ENCODE data around the gene FHAD1. TPM values are rescaled to one million over a fixed set of nuclear protein-coding genes. Genes with fewer than 3 reads are reported as not detected.

FHAD1 gene
- total RNA-seq, 4 donors from 2014 or later: 0.54 to 1.9 (median 0.75) TPM

- no peak overlapping the region for H3K27ac ChIP-seq
- 82 to 94% methylated on average over 9 of the region's 9 CpGs for WGBS, 2 donors
- TF ChIP-seq POLR2A (IDR thresholded peaks at IDR 0.05) (no peak), CTCF (IDR thresholded peaks at IDR 0.05) (no peak)
- H3K9me3 ChIP-seq: no peaks in the 10 kb centered on the region
- no peak for DNase-seq
- intact Hi-C loops (cut with DNase I): no loop called here
- no peaks in the 10 kb centered on the region for H3K36me3 ChIP-seq
- no peaks in the 10 kb centered on the region for H3K4me1 ChIP-seq
- H3K27me3 ChIP-seq: no peaks in the 10 kb centered on the region
- no peak overlapping the region for H3K4me3 ChIP-seq (replicated peaks in 1 of 3)
Observed at GRCh38 chr1:15236746-15237145, 10.3 kb upstream of the FHAD1 start.

GRCh38 chr1:15238789-15239188, 8.2 kb upstream of the FHAD1 start:
- Histone ChIP-seq H3K36me3 (no peaks in the 10 kb centered on the region), H3K27ac (no peak overlapping the region), H3K4me3 (replicated peaks in 1 of 3) (no peak overlapping the region), H3K27me3 (no peaks in the 10 kb centered on the region), H3K9me3 (no peaks in the 10 kb centered on the region), H3K4me1 (no peaks in the 10 kb centered on the region)
- TF ChIP-seq CTCF (IDR thresholded peaks at IDR 0.05): no peak
- no peak for TF ChIP-seq POLR2A (IDR thresholded peaks at IDR 0.05)
- intact Hi-C loops (cut with DNase I): no loop called here
- 92 to 96% methylated on average over 1 of the region's 1 CpG for WGBS, 2 donors
- no peak for DNase-seq

- H3K9me3 ChIP-seq: no peaks in the 10 kb centered on the region
- H3K4me3 ChIP-seq (replicated peaks in 1 of 3): no peak overlapping the region
- no peak for DNase-seq
- no peak overlapping the region for H3K27ac ChIP-seq
- 88 to 91% methylated on average over 7 of the region's 7 CpGs for WGBS, 2 donors
- no peaks in the 10 kb centered on the region for H3K36me3 ChIP-seq
- TF ChIP-seq POLR2A (IDR thresholded peaks at IDR 0.05) (no peak), CTCF (IDR thresholded peaks at IDR 0.05) (no peak)
- H3K27me3 ChIP-seq: no peaks in the 10 kb centered on the region
- intact Hi-C loops (cut with DNase I): no loop called here
- peaks cover 3 to 5% of the 10 kb centered on the region in 2 donors for H3K4me1 ChIP-seq
Observed at GRCh38 chr1:15242766-15243165, 4.3 kb upstream of the FHAD1 start.

GRCh38 chr1:15243275-15244043, 3.6 kb upstream of the FHAD1 start:
- peaks cover 3 to 5% of the 10 kb centered on the region in 2 donors for H3K4me1 ChIP-seq
- no peaks in the 10 kb centered on the region for H3K27me3 ChIP-seq
- H3K9me3 ChIP-seq: no peaks in the 10 kb centered on the region
- DNase-seq: no peak
- TF ChIP-seq POLR2A (IDR thresholded peaks at IDR 0.05) (no peak), CTCF (IDR thresholded peaks at IDR 0.05) (no peak)
- no peak overlapping the region for H3K4me3 ChIP-seq (replicated peaks in 1 of 3)
- intact Hi-C loops (cut with DNase I): no loop called here
- no peaks in the 10 kb centered on the region for H3K36me3 ChIP-seq
- no peak overlapping the region for H3K27ac ChIP-seq
- 76% methylated on average over 9 to 10 of the region's 10 CpGs for WGBS, 2 donors

- no peak for DNase-seq
- H3K4me3 ChIP-seq (replicated peaks in 1 of 3): no peak overlapping the region
- H3K27ac ChIP-seq: no peak overlapping the region
- intact Hi-C loops (cut with DNase I): no loop called here
- no peaks in the 10 kb centered on the region for H3K9me3 ChIP-seq
- TF ChIP-seq POLR2A (IDR thresholded peaks at IDR 0.05) (no peak), CTCF (IDR thresholded peaks at IDR 0.05) (no peak)
- no peaks in the 10 kb centered on the region for H3K36me3 ChIP-seq
- 93 to 95% methylated on average over 5 of the region's 5 CpGs for WGBS, 2 donors
- H3K27me3 ChIP-seq: no peaks in the 10 kb centered on the region
- H3K4me1 ChIP-seq: peaks cover 3 to 5% of the 10 kb centered on the region in 2 donors
Observed at GRCh38 chr1:15244813-15245212, 2.2 kb upstream of the FHAD1 start.

Data from thyroid gland (tissue), 4 donors.